ENCODE data around the gene CTIF.

CTIF gene

GRCh38 chr18:48761582-48761981, 222.8 kb downstream of the CTIF start:
- TF ChIP-seq, protein P1, sequence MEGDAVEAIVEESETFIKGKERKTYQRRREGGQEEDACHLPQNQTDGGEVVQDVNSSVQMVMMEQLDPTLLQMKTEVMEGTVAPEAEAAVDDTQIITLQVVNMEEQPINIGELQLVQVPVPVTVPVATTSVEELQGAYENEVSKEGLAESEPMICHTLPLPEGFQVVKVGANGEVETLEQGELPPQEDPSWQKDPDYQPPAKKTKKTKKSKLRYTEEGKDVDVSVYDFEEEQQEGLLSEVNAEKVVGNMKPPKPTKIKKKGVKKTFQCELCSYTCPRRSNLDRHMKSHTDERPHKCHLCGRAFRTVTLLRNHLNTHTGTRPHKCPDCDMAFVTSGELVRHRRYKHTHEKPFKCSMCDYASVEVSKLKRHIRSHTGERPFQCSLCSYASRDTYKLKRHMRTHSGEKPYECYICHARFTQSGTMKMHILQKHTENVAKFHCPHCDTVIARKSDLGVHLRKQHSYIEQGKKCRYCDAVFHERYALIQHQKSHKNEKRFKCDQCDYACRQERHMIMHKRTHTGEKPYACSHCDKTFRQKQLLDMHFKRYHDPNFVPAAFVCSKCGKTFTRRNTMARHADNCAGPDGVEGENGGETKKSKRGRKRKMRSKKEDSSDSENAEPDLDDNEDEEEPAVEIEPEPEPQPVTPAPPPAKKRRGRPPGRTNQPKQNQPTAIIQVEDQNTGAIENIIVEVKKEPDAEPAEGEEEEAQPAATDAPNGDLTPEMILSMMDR (IDR thresholded peaks at IDR 0.05; ENCODE audit: insufficient read depth, low read depth, low read length, missing control alignments), result no peak
- H3K4me3 ChIP-seq (ENCODE audit: low read length), result no peak overlapping the region
- no peak for DNase-seq (ENCODE audit: low read depth)

DNA sequence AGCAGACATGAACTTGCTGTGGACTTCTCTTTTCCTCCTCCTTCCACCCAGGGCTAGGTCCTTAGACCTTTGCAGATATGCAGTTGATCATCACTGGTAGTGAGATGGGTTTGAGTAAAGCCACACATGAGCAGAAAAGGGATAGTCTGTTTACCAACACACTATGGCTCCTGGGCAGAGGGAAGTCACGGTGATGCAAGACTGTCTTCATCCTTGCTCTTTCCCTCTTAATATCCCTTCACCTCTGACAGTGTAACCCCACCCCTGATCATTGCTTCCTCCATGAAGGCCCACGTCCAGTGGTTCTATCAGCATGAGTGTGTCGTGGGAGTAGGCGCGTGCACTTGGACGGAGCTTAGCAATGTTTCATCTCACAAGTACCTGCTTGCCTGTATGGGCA, 223.2 kb downstream of the CTIF start:
- TF ChIP-seq, protein P1 (IDR thresholded peaks at IDR 0.05; ENCODE audit: insufficient read depth, low read depth, low read length, missing control alignments), result no peak
- H3K4me3 ChIP-seq (ENCODE audit: low read length), result no peak overlapping the region
- no peak for DNase-seq (ENCODE audit: low read depth)

GRCh38 chr18:48762836-48763718, 224.2 kb downstream of the CTIF start:
- H3K4me3 ChIP-seq (ENCODE audit: low read length), result no peak overlapping the region
- DNase-seq (ENCODE audit: low read depth), result no peak

DNA sequence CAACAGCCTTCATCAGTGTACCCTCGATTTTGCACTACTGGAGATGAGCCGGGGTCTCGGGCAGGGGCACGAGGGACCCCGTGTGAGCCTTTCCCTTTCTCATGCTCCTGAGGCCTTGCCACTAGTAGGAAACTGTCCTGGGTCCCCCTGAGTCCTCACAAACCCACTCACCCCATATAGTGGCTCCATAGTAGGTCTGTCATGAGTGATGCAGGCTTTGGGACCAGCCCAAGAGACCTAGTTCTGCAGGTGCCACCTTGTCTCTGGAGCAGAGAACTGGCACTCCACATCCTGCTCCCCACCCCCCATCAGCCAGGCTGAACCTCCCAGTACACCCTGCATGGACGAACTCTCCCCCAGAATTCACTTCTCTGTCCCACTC, 224.9 kb downstream of the CTIF start:
- TF ChIP-seq, protein P1 (IDR thresholded peaks at IDR 0.05; ENCODE audit: insufficient read depth, low read depth, low read length, missing control alignments), result no peak
- DNase-seq (ENCODE audit: low read depth), result no peak
- no peak overlapping the region for H3K4me3 ChIP-seq (ENCODE audit: low read length)

More at GRCh38 chr18:48762836-48763718, 224.2 kb downstream of the CTIF start:
- TF ChIP-seq, protein P1 (IDR thresholded peaks at IDR 0.05; ENCODE audit: insufficient read depth, low read depth, low read length, missing control alignments), result no peak

DNA sequence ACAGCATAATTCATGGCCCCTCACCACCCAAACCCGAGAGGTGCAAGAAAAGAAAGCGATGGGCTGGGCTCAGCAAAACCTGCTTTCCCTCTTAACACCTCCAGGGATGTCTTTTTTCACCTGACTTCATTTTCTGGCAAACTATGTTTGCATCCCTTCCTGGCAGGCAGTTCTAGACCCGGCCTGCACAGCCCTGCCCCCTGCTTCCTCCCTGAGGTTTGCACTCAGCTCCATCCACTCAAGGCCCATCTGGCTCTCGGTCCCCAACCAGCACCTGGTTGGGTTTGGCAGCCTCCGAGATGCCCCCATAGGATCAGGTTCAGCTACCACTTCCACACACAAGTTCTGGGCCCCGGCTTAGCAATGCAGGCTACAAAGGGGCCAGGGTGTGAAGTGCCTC, 226.2 kb downstream of the CTIF start:
- TF ChIP-seq, protein P1 (IDR thresholded peaks at IDR 0.05; ENCODE audit: insufficient read depth, low read depth, low read length, missing control alignments), result no peak
- no peak for DNase-seq (ENCODE audit: low read depth)
- no peak overlapping the region for H3K4me3 ChIP-seq (ENCODE audit: low read length)

- H3K4me3 ChIP-seq (ENCODE audit: low read length), result no peak overlapping the region
- TF ChIP-seq, protein P1 (IDR thresholded peaks at IDR 0.05; ENCODE audit: insufficient read depth, low read depth, low read length, missing control alignments), result no peak
- DNase-seq (ENCODE audit: low read depth), result no peak
These were observed 227.2 kb downstream of the CTIF start for GRCh38 chr18:48766026-48766425.

GRCh38 chr18:48766487-48766886, 227.7 kb downstream of the CTIF start:
- TF ChIP-seq, protein P1 (IDR thresholded peaks at IDR 0.05; ENCODE audit: insufficient read depth, low read depth, low read length, missing control alignments), result no peak
- H3K4me3 ChIP-seq (ENCODE audit: low read length), result no peak overlapping the region
- DNase-seq (ENCODE audit: low read depth), result peak; percentile 18
